ENCODE results near the gene NFATC2IP.

- TF ChIP-seq SNAPC5 (CRISPR knock-in tag; IDR thresholded peaks at IDR 0.05; ENCODE audit: borderline replicate concordance) = no peak
- no peak for TF ChIP-seq ZBTB7A (CRISPR knock-in tag; IDR thresholded peaks at IDR 0.05)
- no peak for TF ChIP-seq ZNF232 (CRISPR knock-in tag; IDR thresholded peaks at IDR 0.05; ENCODE audit: borderline replicate concordance)
- no peak for TF ChIP-seq ATF3 (CRISPR knock-in tag; IDR thresholded peaks at IDR 0.05)
- TF ChIP-seq REST (IDR thresholded peaks at IDR 0.05; ENCODE audit: borderline replicate concordance in 1 of 2, low read depth in 1 of 2, low read length in 2 of 2) = no peak
- no peak for TF ChIP-seq SCMH1 (CRISPR knock-in tag; IDR thresholded peaks at IDR 0.05; ENCODE audit: borderline replicate concordance)
- TF ChIP-seq ELF4 (CRISPR knock-in tag; IDR thresholded peaks at IDR 0.05; ENCODE audit: borderline replicate concordance) = no peak
- no peak for TF ChIP-seq SRSF1 (optimal IDR thresholded peaks at IDR 0.05; ENCODE audit: low read depth, low read length)
- TF ChIP-seq ZHX1 (CRISPR knock-in tag; IDR thresholded peaks at IDR 0.05; ENCODE audit: low read depth) = no peak
- no peak for TF ChIP-seq CTCF (CRISPR knock-in tag; IDR thresholded peaks at IDR 0.05)
- TF ChIP-seq CC2D1A (CRISPR knock-in tag; IDR thresholded peaks at IDR 0.05) = no peak
- no peak for TF ChIP-seq ZNF34 (CRISPR knock-in tag; IDR thresholded peaks at IDR 0.05; ENCODE audit: borderline replicate concordance)
- TF ChIP-seq KLF16 (CRISPR knock-in tag; IDR thresholded peaks at IDR 0.05) = no peak
- no peak for TF ChIP-seq NCOA1 (CRISPR knock-in tag; IDR thresholded peaks at IDR 0.05)
Observed at GRCh38 chr16:28932339-28933141, 18.2 kb upstream of the NFATC2IP start.

All from HepG2 (cell line).